Stimulated activated CD4-positive, alpha-beta T cell treated with anti-CD3 and anti-CD28 coated beads, TNF-alpha, amount 100 ng/mL, for 48 hours (primary cell): ENCODE results near the gene OR51B4.
"Not testable (repeated sequence)": the region's sequence is repeated elsewhere in the genome, so short reads cannot be mapped to it uniquely, and the experiment has no call there.

Source experiments
- DNase-seq, 3 donors: peaks; one replicate each; pipeline ENCODE4 v3.0.0-alpha.2; 2020; ENCODE audit warnings: low read depth in 3 of 3

OR51B4 gene

GRCh38 chr11:5274395-5274794 lies 27.4 kb downstream of the OR51B4 start:
- DNase-seq = no peak

GRCh38 chr11:5272395-5273017 lies 29.2 kb downstream of the OR51B4 start:
- DNase-seq = no peak

GRCh38 chr11:5269715-5270147 lies 32.0 kb downstream of the OR51B4 start, which contains the start of gene HBE1:
Gene HBE1, minus strand, starts transcription at chr11:5269945. Its CDS starts 55 bp downstream, at chr11:5269890.
- DNase-seq = no peak

- DNase-seq = no peak
These were observed 34.6 kb downstream of the OR51B4 start for GRCh38 chr11:5267033-5267563.

GRCh38 chr11:5266609-5267008 lies 35.1 kb downstream of the OR51B4 start:
- DNase-seq = no peak

GRCh38 chr11:5265832-5266231 lies 35.9 kb downstream of the OR51B4 start:
- DNase-seq = no peak

GRCh38 chr11:5258543-5259262 lies 43.0 kb downstream of the OR51B4 start:
- no peak for DNase-seq

GRCh38 chr11:5257296-5257695 lies 44.5 kb downstream of the OR51B4 start:
- DNase-seq = no peak

- not testable (repeated sequence) for DNase-seq
These were observed 46.9 kb downstream of the OR51B4 start, which contains the start of gene HBG2 for GRCh38 chr11:5254646-5255413. Gene HBG2, minus strand, starts transcription at chr11:5254781. Its CDS starts 53 bp downstream, at chr11:5254728.

- not testable (repeated sequence) for DNase-seq
These were observed 47.7 kb downstream of the OR51B4 start for GRCh38 chr11:5254023-5254422.

GRCh38 chr11:5253440-5253839 lies 48.3 kb downstream of the OR51B4 start:
- DNase-seq = not testable (repeated sequence)

- no peak for DNase-seq
These were observed 48.9 kb downstream of the OR51B4 start for GRCh38 chr11:5252919-5253265.

- no peak for DNase-seq
These were observed 49.4 kb downstream of the OR51B4 start for GRCh38 chr11:5252192-5252918.

GRCh38 chr11:5251746-5252145 lies 50.0 kb downstream of the OR51B4 start:
- DNase-seq = no peak
